Inferior parietal cortex (tissue), 1 donor: ENCODE results near the gene PNPLA5.

ENCODE experiments used
- DNase-seq: peaks from one replicate; pipeline ENCODE4 v3.0.0-alpha.2; 2016; ENCODE audit errors: extremely low spot score

Gene PNPLA5

DNA sequence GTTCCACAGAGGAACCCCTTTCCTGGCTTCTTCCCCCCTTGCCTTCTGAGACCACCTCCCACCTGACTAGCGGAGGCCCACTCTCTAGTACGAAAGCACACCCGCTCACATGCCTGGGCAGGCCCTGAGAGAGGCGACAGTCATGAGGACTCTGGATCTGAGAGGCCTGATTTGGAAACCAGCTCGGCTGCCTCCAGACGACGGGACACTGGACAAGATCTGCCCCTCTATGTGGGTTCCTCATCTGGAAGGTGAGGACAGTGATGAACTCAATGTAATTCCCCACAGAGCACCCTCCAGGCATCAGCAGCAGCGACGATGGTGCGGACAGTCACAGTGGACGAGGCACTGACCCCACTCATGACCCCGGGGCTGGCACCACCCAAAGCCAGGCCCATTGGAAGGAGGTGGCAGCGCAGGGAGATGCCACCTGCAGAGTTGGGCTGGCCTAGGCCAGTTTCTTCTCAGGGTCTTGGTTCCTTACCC, 37.0 kb downstream of the PNPLA5 start:
- DNase-seq = no peak

DNA sequence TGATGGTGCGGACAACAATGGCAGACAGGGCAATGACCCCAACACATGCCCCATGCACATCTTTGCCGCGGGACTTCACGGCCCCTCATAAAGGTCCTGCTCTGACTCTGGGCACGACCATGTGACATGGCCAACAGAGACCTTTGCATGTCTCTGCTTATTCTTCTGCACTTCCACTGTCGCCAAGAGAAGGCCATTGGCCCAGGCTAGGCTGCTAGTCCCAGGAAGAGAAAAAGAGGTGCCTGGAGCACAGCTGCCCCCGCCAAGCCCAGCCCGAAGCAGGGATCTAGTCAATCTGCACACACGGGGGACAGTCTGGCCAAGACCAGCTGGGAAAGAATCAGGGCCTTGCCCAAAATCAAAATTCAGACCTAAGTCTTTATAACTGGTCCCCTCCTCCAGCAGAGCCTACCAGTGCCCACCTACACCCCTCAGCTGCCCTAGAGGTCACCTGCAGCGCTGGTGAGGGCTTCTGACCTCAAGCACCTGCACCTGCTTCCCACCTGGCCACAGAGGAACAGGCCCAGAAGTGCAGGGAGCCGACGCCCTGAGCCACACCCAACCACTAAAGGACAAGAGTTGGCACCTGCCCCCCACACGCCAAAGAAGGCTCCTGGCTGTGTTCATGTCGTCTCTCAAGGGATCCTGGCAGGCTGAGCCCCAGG, 37.6 kb downstream of the PNPLA5 start:
- DNase-seq = no peak

DNA sequence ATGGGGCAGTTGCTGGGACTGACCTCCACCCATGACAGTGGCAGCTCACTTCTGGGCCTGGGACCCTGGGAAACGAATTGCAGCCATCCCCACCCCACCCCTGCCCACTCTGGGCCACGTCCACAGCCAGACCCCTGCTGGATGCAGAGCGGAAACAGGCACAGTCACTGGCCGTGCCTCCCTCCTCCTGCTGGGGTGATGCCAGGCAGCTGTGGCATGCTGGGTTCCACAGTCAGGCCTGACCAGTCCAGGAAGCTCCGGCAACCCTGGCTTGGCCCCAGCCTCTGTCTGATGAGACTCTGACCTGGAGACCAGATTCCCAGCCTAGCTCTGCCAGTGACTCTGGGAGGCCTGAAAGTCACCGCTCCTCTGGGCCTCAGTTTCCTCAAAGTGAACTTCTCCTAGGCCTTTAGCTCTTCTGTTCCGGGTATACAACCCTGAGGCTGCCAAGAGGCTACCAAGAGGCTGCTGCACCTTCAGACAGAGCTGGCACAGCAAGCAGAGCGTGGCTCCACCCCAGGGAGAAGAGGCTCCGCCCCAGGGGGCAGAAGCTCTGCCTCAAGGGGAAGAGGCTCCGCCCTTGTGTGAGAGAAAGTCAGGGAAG, 38.4 kb downstream of the PNPLA5 start:
- DNase-seq = no peak

DNA sequence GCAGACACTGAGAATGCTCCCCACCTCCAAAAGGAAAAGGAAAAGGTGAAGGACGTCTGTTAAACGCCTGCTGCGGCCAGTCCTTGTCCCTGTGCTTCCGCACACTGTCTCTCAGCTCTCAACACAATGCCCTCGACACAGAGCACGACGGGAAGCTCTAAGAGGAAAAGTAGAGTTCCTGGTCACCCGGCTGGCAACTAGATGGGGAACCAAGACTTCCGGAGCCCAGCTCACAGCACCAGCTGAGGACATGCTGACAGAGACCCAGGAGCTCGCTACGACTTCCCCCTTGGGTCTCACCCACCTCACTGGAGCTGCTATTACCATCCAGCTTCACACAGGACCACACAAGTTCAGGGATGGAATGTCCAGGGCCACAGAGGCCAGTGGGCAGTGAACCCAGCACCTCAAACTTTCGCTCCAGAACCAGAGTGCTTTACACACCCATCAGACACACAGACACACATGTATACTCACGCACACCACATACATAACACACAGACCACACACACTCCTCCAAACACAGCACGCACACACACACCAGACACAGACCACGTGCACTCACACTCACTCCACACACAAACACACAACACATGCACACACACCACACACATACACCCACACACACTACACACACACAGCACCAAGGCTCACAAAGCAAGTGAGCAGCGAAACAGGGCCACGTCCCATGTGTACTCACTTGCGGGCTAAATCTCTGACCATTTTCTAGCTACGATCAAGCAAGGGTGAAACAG, 39.1 kb downstream of the PNPLA5 start:
- DNase-seq = no peak

DNA sequence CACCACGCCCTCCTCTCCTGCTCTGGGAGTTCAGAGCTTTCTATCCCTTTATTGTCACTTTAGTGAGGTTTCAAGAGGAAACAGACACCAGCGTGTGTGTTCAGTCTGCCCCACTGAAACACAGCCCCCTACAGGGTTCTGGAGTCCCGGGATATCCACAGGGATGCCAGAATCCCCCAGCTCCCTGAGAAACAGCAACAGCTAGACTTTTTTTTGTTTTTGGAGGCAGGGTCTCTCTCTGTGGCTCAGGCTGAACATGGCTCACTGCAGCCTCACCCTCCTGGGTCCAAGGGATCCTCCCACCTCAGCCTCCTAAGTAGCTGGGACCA, 39.9 kb downstream of the PNPLA5 start:
- no peak for DNase-seq

DNA sequence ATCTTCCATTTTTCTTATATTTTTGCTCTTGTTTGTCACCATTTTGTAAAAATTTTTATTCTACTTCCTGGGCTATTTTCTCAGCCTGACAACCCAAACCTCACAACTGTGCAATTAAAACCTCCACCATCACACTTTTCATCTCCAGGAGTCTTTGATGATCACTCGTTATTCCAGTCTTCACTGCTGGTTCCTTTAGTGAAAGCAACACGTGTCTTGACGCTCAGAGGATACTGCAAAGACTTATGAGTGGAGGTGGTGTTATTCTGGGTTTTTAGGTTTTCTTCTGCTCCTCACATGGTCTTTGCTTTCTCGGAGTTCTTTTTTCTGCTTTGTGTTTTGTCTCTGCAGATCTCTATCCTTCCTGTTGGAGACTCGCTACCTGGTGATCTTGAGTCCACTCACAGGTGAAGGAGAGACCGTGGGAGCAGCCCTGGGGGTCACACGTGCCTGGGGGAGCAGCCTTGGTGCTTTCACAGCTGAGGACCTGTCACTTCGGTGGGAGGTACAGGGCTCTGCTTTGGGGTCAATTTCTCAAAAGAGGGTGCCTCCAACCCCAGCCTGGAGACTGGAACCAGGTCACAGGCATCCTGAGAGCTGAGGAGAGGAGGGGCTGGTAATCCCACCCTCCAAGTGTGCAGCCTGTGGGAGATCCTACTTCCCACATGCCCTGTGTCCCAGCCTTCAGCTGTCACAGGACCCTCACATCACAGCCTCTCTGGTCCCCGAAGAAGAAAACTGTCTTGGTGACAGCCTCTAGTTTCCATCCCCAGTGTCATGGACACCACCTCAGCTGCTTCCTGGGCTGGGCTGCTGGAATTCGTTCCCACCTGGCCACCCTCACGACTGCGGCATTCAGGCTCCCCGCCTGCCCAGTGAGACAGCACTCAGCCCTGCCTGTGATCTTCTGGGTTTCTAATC, 40.5 kb downstream of the PNPLA5 start:
- DNase-seq = peak; percentile 37

DNA sequence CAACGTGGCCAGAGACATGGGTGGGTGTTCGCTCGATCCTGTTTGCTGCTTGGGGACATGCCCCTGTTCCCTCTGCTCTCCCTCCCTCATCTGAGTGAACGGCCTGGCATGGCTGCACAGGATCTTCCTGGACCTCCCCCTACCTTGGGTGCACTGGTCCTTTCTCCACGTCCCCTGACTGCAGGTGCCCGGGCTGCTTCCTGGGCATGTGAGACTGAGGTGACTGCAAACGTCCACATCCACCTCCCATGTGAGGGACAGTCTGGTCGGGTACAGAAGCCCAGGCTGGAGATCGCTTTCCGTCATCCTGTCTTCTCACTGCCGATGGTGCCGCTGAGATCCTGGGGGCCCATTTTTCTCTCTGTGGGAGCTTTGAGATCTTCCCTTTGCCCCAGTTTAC, 41.3 kb downstream of the PNPLA5 start:
- no peak for DNase-seq

DNA sequence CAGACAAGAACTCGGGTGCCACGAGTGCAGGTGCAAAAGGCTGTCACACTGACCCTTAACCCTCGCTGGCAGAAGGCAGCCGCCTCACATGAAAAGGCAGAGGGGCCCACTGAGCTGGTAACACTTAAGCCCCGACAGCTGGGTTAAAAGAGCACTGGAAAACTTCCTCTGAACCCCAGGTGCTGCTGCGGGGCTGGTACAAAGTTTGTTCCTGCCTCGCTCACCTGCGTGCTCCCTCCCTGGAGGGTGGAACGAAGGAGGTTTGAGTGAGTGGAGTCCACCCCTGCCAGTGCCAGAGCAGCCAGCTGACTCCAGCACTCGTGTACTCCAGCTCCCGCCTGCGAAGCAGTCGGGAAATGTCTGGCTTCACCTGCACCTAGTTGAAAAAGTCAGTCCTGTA, 42.1 kb downstream of the PNPLA5 start:
- no peak for DNase-seq

DNA sequence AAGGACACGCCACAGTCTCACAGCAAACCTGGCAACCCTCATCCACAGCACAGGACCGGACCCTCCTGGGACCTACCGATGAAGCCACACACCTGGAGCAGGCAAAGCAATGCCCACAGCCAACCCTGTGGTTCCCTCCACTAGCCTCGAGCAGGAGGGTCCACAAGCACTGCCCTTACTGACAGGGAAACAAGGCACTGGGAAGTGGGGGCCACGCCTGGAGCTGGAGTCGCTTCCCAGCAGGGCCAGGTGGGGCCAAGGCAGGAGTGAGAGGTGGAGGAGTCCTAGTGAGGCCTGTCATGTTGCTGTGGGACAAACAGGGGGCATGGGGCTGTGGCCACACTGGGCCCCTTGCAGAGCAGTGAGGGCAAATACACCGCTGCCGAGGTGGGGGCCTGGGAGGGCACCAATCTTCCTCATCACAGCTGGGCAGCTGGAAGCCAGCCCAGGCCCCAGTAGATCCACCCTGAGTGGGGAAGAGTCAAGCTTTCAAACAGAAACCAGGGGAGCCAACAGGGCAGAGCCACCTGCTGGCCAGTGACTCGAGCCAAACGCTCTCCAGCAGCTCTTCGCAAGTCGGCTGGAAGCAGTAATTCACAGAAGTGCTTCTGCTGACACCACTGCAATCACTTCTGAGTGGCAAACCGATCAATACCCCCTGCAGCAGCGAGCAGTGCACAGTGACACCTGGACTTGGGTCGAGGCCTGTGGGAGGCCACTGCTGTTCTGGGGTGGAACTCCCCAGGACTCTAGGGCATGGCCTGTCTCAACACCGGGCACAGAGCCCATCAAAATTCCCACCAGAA, 43.2 kb downstream of the PNPLA5 start:
- no peak for DNase-seq

DNA sequence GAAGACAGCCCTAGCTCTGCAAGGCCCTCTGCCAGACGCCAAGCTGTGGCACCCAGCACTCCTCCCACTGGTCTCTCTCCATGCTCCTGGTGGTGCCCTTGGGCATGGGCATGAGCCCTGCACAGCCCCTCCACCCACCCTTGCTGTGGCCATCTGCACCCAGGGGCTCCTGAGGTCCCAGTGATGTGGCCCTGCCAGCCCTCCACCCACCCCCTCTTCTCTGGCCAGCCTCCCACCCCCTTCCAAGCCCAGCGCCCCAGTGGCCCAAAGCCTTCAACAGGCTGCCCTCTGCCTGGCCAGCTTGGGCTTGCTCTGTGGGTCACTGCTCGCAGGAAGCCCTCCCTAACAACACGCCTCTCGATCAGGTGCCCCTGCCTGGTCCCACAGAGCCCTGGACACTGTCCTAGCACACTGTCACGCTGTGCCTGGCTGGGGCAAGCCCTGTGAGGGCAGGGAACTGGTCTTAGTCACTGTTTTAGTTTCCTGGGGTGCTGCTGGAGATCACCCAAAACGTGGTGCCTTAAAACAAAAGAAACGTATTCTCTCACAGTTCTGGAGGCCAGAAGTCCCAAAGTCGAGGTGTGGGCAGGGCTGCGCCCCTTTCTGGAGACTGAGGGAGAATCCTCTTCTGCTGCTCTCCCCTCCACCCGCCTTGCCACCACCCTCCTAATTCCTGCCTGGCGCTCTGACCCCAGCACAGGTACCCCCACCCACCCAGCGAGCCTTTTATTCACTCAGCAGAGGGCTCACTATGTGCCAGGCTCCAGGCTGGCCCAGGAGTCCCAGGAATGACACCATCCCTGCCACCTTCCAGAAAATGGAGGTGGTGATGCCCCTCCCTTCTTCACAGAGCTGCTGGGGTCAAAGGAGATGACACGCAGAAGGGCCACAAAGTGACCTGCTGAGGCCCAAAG, 44.2 kb downstream of the PNPLA5 start:
- DNase-seq = no peak

DNA sequence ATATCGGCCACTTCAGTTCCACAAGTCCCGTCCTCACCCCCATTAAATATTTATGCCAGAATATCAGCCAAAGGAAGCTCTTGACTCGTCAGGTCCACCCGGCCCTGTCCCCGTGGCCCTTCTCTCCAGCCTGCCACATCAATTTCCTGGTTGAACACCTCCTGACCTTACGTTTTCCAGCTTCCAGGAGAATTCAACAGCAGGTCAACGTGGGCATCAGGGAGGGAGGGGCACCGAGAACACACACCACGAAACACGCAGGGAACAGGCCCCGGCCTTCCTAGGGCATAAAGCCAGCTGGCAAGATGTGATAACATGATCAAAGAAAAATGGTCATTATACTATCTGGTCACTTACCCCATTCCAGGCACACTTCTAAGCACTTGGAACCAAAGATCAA, 44.8 kb downstream of the PNPLA5 start:
- DNase-seq = no peak

DNA sequence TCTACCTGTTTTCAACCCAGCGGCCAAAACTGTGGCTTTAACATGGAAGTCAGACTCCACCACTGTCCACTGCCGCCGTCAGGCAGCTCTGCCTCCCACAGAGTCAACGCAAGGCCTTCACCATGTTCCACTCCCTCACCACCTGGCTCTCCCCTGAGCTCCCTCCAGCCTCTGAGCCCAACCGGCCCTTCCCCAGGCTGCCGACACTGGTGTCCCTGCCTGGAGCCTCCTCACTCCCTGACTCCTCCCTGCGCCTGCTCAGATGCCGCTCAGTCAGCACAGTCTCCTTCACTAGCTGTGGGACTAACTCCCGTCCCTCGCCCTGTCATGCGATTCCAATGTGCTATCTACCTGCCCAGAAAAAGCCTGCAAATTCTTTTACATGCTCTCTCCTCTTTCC, 45.8 kb downstream of the PNPLA5 start:
- DNase-seq = no peak

DNA sequence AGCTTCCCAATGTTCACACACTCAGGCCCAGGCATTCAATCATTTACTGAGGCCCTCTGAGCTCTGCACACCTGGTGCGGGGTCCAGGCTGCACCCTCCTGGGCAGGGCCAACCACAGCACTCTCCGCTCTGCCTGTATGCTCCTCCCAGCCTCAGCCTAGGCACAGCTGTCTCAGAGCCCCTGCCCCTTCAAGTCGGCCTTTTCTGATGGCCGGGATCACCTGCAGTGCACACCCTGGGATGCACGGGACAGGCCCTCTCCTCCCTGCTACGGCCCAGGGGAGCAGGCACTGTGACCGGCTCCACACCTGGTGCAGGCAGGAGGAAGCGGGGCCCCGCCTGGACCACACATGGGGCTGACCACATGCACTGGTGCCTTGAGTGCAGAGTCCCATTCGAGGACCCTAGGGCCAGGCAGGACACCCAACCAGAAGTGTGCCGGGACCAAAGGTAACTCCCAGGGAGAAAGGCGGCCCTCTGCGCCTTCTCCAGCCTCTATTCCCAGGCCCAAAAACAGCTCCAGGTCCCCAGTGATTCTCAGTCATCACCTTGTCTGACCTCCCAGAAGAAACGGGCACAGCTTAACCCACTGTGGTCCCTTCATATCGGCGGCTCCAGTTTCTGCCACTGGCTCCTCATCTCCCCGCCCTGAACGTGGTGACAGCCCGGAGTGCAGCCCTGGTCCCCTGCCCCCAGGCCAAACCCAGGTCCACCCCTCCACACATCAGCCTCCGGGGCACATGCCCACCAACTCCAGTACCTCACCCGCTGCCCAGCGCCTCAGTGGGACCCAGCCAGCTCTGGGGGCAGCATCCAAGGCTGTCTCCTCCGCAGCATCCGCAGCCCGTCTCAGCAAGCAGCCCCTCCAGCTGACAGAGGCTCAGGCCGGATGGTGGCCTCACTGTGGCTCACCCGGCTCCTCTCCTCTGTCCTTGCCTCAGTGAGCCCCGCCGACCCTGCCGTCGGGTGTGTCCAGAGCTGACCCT, 47.0 kb downstream of the PNPLA5 start:
- DNase-seq = no peak

DNA sequence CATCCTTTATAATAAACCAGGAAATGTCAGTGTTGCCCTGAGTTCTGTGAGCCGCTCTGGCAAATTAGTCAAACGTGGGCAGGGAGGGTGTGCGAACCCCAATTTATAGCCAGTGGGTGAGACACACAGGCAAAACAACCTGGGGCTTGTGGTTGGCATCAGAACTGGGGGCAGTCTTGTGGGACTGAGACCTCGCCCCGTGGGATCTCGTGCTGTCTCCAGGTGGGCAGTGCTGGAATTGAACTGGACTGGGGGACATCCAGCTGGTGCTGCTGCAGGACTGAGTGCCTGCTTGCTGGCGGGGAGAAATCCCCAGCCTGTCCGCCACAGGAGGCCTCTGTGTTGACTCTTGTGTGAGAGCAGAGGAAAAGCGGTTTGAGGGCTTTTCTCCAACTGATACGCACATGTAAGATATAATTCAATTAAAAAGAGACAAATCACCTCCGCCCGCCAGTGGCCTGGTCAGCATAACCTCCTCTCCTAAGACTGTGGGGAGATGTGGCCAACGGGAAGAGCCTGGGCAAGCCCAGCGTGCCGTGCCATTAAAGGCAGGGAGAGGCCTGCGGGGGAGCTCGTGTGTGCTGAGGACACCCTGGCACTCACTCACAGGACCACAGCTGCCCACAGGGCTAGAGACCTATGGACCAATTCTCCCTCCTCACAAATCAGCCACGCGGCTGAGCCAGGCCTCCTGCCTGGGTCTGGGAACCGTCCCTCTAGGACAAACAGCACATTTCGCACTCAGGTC, 47.9 kb downstream of the PNPLA5 start:
- no peak for DNase-seq

DNA sequence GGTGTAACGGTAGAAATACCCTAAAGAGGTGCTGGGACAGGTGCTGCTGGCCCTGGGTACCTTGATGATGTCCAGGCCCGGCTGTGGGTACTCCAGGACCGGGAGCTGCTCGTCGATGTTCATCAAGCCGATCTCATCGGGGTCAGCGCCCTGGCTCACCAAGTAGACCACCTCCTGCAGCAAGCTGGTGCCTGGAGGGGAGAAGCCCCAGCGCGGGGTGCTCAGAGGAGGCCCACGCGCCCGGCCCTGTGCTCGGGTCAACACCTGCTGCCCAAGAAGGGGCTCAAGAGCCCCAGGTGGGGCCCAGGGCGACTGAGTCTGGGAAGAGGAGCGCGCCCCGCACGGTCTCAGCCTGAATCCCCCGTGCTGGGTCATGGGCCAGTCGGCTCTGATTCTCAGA, 50.1 kb downstream of the PNPLA5 start:
- DNase-seq = no peak

DNA sequence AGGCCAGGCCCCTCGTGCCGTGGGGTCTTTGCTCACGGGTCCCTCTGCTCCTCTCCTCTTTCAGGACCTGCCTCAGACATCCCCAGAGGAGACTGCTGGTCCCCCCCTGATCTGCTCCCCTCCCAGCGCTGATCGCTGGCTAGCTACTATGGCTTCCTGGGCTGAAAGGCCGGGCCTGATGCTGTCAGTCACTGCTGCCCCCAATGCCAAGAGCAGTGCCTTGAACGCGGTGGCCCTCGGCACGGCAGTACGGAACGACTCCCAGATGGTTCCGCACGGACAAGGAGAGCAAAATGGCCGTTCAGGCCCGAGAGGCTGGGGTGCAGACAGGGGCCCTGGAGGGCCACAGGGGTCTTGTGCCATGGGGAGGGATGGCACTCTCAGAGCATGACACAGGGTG, 51.0 kb downstream of the PNPLA5 start:
- no peak for DNase-seq

DNA sequence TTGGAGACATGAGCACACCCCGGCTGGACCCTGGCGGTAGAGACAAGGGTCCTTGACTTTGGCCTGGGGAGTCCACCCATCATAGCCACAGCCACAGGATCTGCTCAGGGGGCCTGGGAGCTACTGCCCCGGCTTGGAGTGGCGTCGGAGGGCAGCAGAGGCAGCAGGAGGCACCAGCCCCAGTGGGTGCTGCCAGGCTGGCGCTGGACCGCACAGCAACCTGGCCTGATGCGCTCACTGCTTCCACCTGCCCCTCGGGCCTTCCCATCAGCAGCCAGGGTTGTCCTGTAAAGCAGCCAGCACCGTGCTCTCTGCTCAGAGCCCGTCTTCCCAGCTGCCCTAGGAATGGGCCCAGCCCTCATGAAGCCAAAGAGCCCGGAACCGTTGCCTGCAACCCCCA, 51.4 kb downstream of the PNPLA5 start:
- DNase-seq = no peak

DNA sequence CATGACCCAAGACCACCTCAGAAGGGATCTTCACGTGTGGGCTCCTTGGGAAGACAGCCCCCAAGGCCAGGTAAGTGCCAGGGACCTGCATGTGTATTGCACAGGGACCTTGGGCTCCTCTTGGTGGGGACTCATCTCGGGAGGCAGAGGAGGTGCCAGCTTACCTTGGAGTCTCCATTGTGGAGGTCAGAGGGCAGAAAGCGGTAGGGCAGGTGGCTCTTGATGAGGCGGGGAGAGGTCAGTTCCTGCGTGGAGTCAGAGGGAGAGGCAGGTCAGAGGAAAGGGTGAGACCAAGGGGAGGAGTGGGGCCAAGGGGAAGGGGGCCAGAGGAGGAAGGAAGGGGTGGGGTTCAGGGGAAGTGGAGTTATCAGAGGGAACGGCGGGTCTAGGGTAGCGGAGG, 52.0 kb downstream of the PNPLA5 start:
- no peak for DNase-seq
